ENCODE data around the gene KCNH3.

DNA sequence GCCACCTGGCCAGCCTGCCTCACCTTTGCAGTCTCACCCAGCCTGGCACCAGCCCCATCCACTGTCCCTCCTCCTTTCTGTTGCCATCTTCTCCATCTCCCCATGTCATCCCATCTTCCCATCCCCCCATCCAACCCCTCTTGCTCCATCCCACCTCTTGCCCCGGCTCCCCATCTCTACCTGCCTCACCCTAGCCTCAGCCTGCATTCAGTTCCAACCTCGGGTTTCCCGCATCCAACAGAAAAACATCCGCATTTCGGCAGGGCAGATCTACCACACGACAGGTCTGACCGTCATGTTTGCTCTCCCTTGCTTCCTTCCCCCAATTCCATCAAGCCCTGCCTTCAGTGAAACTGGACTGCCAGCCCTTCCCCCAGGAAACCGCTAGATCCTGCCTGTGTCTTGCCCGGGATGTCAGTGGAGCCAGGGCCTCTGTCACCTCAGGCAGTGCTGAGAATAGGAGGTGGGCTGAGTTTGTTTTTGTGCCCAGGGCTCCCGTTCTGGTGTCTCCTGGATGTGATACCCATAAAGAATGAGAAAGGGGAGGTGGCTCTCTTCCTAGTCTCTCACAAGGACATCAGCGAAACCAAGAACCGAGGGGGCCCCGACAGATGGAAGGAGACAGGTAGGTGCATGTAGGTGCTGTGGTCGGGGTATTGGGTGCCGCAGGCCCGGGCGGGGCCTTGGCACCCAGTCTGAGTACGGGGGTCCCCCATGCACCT, 2.5 kb downstream of the KCNH3 start:
- TF ChIP-seq, protein P1, sequence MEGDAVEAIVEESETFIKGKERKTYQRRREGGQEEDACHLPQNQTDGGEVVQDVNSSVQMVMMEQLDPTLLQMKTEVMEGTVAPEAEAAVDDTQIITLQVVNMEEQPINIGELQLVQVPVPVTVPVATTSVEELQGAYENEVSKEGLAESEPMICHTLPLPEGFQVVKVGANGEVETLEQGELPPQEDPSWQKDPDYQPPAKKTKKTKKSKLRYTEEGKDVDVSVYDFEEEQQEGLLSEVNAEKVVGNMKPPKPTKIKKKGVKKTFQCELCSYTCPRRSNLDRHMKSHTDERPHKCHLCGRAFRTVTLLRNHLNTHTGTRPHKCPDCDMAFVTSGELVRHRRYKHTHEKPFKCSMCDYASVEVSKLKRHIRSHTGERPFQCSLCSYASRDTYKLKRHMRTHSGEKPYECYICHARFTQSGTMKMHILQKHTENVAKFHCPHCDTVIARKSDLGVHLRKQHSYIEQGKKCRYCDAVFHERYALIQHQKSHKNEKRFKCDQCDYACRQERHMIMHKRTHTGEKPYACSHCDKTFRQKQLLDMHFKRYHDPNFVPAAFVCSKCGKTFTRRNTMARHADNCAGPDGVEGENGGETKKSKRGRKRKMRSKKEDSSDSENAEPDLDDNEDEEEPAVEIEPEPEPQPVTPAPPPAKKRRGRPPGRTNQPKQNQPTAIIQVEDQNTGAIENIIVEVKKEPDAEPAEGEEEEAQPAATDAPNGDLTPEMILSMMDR (IDR thresholded peaks at IDR 0.05) = no peak
- TF ChIP-seq POLR2A (IDR thresholded peaks at IDR 0.05) (no peak), POLR2AphosphoS5 (IDR thresholded peaks at IDR 0.05) (no peak), EP300 (IDR thresholded peaks at IDR 0.05) (no peak)

Measured in stomach (tissue), 4 donors.